Natural killer cell (primary cell): ENCODE data around the gene THY1. TPM values are rescaled to one million over a fixed set of nuclear protein-coding genes. Genes with fewer than 3 reads are reported as not detected.
"Not testable (repeated sequence)": the region's sequence is repeated elsewhere in the genome, so short reads cannot be mapped to it uniquely, and the experiment has no call there.

Experiments
- ATAC-seq, 3 donors: fragments of 150-1000 bp in 2 of 3; fragments of 200-7000 bp in 1 of 3; cut with Tn5 transposase; 1 replicate in 1 of 3; 2 replicates in 2 of 3; pipeline ENCODE4 v1.10.0; 2021; ENCODE audit warnings: mild to moderate bottlenecking in 2 of 3, moderate library complexity in 2 of 3
- DNase-seq, 2 donors: peaks; one replicate each; pipeline versions ENCODE4 v3.0.0 to v3.0.0-alpha.2; 2013 to 2021; ENCODE audit warnings: mixed read lengths in 1 of 2
- H3K27ac ChIP-seq: one replicate; pipeline ENCODE4 v1.5.1; 2013; ENCODE audit warnings: mild to moderate bottlenecking, low read length
- H3K27me3 ChIP-seq: one replicate; pipeline ENCODE4 v1.6.1; 2013; ENCODE audit warnings: low read length; ENCODE audit not compliant: control insufficient read depth, insufficient read depth
- H3K36me3 ChIP-seq: one replicate; pipeline ENCODE4 v1.6.1; 2013; ENCODE audit warnings: low read length; ENCODE audit not compliant: control insufficient read depth, insufficient read depth
- H3K4me1 ChIP-seq: one replicate; pipeline ENCODE4 v1.6.1; 2013; ENCODE audit warnings: low read length; ENCODE audit not compliant: control insufficient read depth, insufficient read depth
- H3K4me3 ChIP-seq: one replicate; pipeline ENCODE4 v1.5.1; 2013; ENCODE audit warnings: low read length
- H3K9me3 ChIP-seq: one replicate; pipeline ENCODE4 v1.6.1; 2013; ENCODE audit warnings: low read length; ENCODE audit not compliant: control insufficient read depth, insufficient read depth
- H3K27ac Mint-ChIP-seq, 2 donors: one replicate each; pipeline ENCODE4 v1.8.0; 2022; ENCODE audit warnings: mild to moderate bottlenecking in 2 of 2, mixed read lengths in 2 of 2, moderate library complexity in 1 of 2
- H3K27me3 Mint-ChIP-seq, 2 donors: one replicate each; pipeline ENCODE4 v1.8.0; 2022; ENCODE audit warnings: low read depth in 2 of 2, mixed read lengths in 2 of 2
- H3K36me3 Mint-ChIP-seq: one replicate; pipeline ENCODE4 v1.8.0; 2022; ENCODE audit warnings: mixed read lengths
- H3K4me1 Mint-ChIP-seq, 2 donors: one replicate each; pipeline ENCODE4 v1.8.0; 2022; ENCODE audit warnings: mixed read lengths in 2 of 2
- H3K4me3 Mint-ChIP-seq: one replicate; pipeline ENCODE4 v1.8.0; 2022; ENCODE audit warnings: mild to moderate bottlenecking, moderate library complexity, mixed read lengths
- H3K9me3 Mint-ChIP-seq, 2 donors: one replicate each; pipeline ENCODE4 v1.8.0; 2022; ENCODE audit warnings: mixed read lengths in 2 of 2
- CTCF ChIP-seq: fragments of 200-600 bp; IDR thresholded peaks from one replicate; pipeline ENCODE4 v1.8.0; 2022; ENCODE audit warnings: antibody characterized with exemption
- WGBS: methylation state at CpG from one replicate; pipeline ENCODE4 v1.1.7; 2013; ENCODE audit warnings: missing lambda C conversion rate; ENCODE audit not compliant: insufficient coverage; 5-methylcytosine and 5-hydroxymethylcytosine counted together
- intact Hi-C: fragments of 100-400 bp; cut with micrococcal nuclease; formaldehyde crosslinking; loops from one replicate; pipeline ENCODE4 v1.14.2; 2022
- total RNA-seq, 4 donors: library from RNA; stranded (reverse); fragments of 120-200 nt in 1 of 4; gene quantifications; one replicate each; pipeline versions ENCODE4 v1.2.3 to v1.2.4, GENCODE V29; 2013 to 2022

THY1 gene
- total RNA-seq, 3 donors from 2014 or later (not counting 1 experiment from before 2014, with no cell fraction given), result not detected

- H3K27me3 Mint-ChIP-seq, result peaks cover 20 to 38% of the 10 kb centered on the region in 2 donors
- no peak overlapping the region for H3K27ac ChIP-seq
- no peaks in the 10 kb centered on the region for H3K36me3 Mint-ChIP-seq
- no peak for DNase-seq
- no peaks in the 10 kb centered on the region for H3K36me3 ChIP-seq
- peaks cover 5 to 22% of the 10 kb centered on the region in 2 donors for H3K4me1 Mint-ChIP-seq
- no peak for TF ChIP-seq CTCF
- 94% methylated on average over 8 of the region's 8 CpGs for WGBS
- H3K4me1 ChIP-seq, result no peaks in the 10 kb centered on the region
- ATAC-seq, result no peak
- no peaks in the 10 kb centered on the region for H3K27me3 ChIP-seq
- no peak overlapping the region for H3K4me3 ChIP-seq
- intact Hi-C loops, result no loop called here
- H3K27ac Mint-ChIP-seq, result no peak overlapping the region
- H3K9me3 Mint-ChIP-seq, result peaks cover 0 to under 1% of the 10 kb centered on the region in 2 donors
- no peaks in the 10 kb centered on the region for H3K9me3 ChIP-seq
- no peak overlapping the region for H3K4me3 Mint-ChIP-seq
These were observed 36.5 kb upstream of the THY1 start for GRCh38 chr11:119459293-119459976.

- peaks cover 34 to 37% of the 10 kb centered on the region in 2 donors for H3K27me3 Mint-ChIP-seq
- ATAC-seq, DNase-seq, H3K36me3 Mint-ChIP-seq, H3K27ac ChIP-seq, H3K9me3 ChIP-seq, intact Hi-C loops, H3K27ac Mint-ChIP-seq, H3K9me3 Mint-ChIP-seq, H3K27me3 ChIP-seq, H3K36me3 ChIP-seq, H3K4me1 ChIP-seq, H3K4me3 ChIP-seq, H3K4me3 Mint-ChIP-seq: not testable (repeated sequence)
- WGBS, result 86% methylated on average over 5 of the region's 6 CpGs
- H3K4me1 Mint-ChIP-seq, result peaks cover 5 to 22% of the 10 kb centered on the region in 2 donors
These were observed 32.7 kb upstream of the THY1 start for GRCh38 chr11:119455708-119456107.

GRCh38 chr11:119455241-119455640 is 32.3 kb upstream of the THY1 start:
- H3K27ac Mint-ChIP-seq, ATAC-seq, H3K4me3 ChIP-seq, H3K36me3 ChIP-seq, H3K27ac ChIP-seq, intact Hi-C loops, H3K36me3 Mint-ChIP-seq, H3K4me3 Mint-ChIP-seq, H3K9me3 Mint-ChIP-seq, H3K27me3 ChIP-seq, H3K4me1 ChIP-seq, DNase-seq, H3K9me3 ChIP-seq: not testable (repeated sequence)
- WGBS, result 69% methylated on average over 4 of the region's 4 CpGs
- peaks cover 36 to 42% of the 10 kb centered on the region in 2 donors for H3K27me3 Mint-ChIP-seq
- peaks cover 5 to 22% of the 10 kb centered on the region in 2 donors for H3K4me1 Mint-ChIP-seq

GRCh38 chr11:119453881-119454280 is 30.9 kb upstream of the THY1 start:
- WGBS, result 69% methylated on average over 1 of the region's 1 CpG
- Mint-ChIP-seq H3K27ac (no peak overlapping the region), H3K4me1 (peaks cover 3 to 12% of the 10 kb centered on the region in 2 donors)

More at GRCh38 chr11:119453881-119454280, 30.9 kb upstream of the THY1 start:
- no peak for TF ChIP-seq CTCF
- peaks cover 36 to 52% of the 10 kb centered on the region in 2 donors for H3K27me3 Mint-ChIP-seq
- Histone ChIP-seq H3K36me3 (no peaks in the 10 kb centered on the region), H3K27me3 (peaks cover 2% of the 10 kb centered on the region), H3K27ac (no peak overlapping the region), H3K9me3 (no peaks in the 10 kb centered on the region), H3K4me1 (no peaks in the 10 kb centered on the region), H3K4me3 (no peak overlapping the region)
- ATAC-seq (no peak), DNase-seq (no peak)
- no peaks in the 10 kb centered on the region for H3K36me3 Mint-ChIP-seq
- no peaks in the 10 kb centered on the region for H3K9me3 Mint-ChIP-seq
- intact Hi-C loops, result no loop called here
- H3K4me3 Mint-ChIP-seq, result no peak overlapping the region
